Measurements from ENCODE around the gene MRTFA. TPM values are rescaled to one million over a fixed set of nuclear protein-coding genes. Genes with fewer than 3 reads are reported as not detected.

MRTFA gene
- total and polyA plus RNA-seq, 2 of the 13 experiments (the other 11 are each of a cell fraction or from before 2014, with no cell fraction given): 2.4 to 8.2 TPM

- no peak for TF ChIP-seq MIER2 (CRISPR knock-in tag; IDR thresholded peaks at IDR 0.05)
Observed at GRCh38 chr22:40521046-40521445, 115.5 kb downstream of the MRTFA start (continued).

GRCh38 chr22:40520562-40520961, 116.0 kb downstream of the MRTFA start:
- FAIRE-seq: no peak
- Histone ChIP-seq H3K9ac (ENCODE audit: insufficient read depth, low read depth, low read length) (no peak overlapping the region), H3K4me1 (ENCODE audit: insufficient read depth, low read length) (peaks cover 42% of the 10 kb centered on the region), H3K4me3 (replicated peaks in 1 of 3; ENCODE audit: insufficient read depth in 1 of 3, low read depth in 2 of 3, low read length in 3 of 3) (no peak overlapping the region), H3K9me3 (ENCODE audit: low read length) (no peaks in the 10 kb centered on the region), H3K36me3 (replicated peaks in 1 of 2; ENCODE audit: control insufficient read depth in 1 of 2, insufficient read depth in 2 of 2, low read length in 2 of 2) (peaks cover 3 to 5% of the 10 kb centered on the region in 2 experiments; a peak in 3 of 5 replicates), H3K27me3 (ENCODE audit: control insufficient read depth in 1 of 2, insufficient read depth in 2 of 2, low read length in 2 of 2) (no peaks in the 10 kb centered on the region), H4K20me1 (ENCODE audit: insufficient read depth, low read length) (no peaks in the 10 kb centered on the region), H3K79me2 (ENCODE audit: insufficient read depth, low read length) (peaks cover 2% of the 10 kb centered on the region), H3K27ac (ENCODE audit: extremely low read length, insufficient read depth, low read length) (no peak overlapping the region), H3K4me2 (ENCODE audit: low read depth, low read length) (no peak overlapping the region), H2AFZ (ENCODE audit: low read length) (no peak overlapping the region)
- intact Hi-C loops (cut with micrococcal nuclease; ENCODE audit: unreplicated experiment): loop anchor here (10.0 kb wide), 1 partner anchor 64 kb away; no protein-coding TSS in a partner anchor
- WGBS (ENCODE audit: low lambda C conversion rate): 100% methylated on average over 2 of the region's 2 CpGs
- ChIA-PET POLR2A (no interaction called here), CTCF (ENCODE audit: low intra/inter-chr PET ratio, low total read pairs) (no interaction called here)
- no TSS peak for BruUV-seq (replicated peaks)
- in situ Hi-C loops (cut with HindIII; ENCODE audit: extremely low pct_ligation_motif_present, low pct_unique_long_range_greater_than_20kb): no loop called here
- DNase-seq (ENCODE audit: low spot score): no peak
- ATAC-seq: no peak
- no peak for TF ChIP-seq TFAP4 (IDR thresholded peaks at IDR 0.05; ENCODE audit: borderline replicate concordance, low read depth)
- no peak for TF ChIP-seq SRSF1 (optimal IDR thresholded peaks at IDR 0.05; ENCODE audit: low read depth, low read length)
- no peak for TF ChIP-seq JUNB (CRISPR knock-in tag; IDR thresholded peaks at IDR 0.05; ENCODE audit: borderline replicate concordance)
- no peak for TF ChIP-seq KDM4B (CRISPR knock-in tag; IDR thresholded peaks at IDR 0.05)
- TF ChIP-seq PHF20 (CRISPR knock-in tag; IDR thresholded peaks at IDR 0.05): no peak
- no peak for TF ChIP-seq ZSCAN20 (CRISPR knock-in tag; IDR thresholded peaks at IDR 0.05; ENCODE audit: borderline replicate concordance)

All from HepG2 (cell line).